ENCODE data around the gene FBXO2. TPM values are rescaled to one million over a fixed set of nuclear protein-coding genes. Genes with fewer than 3 reads are reported as not detected.

Gene FBXO2
- total RNA-seq, 1 donor: 4.3 TPM

DNA sequence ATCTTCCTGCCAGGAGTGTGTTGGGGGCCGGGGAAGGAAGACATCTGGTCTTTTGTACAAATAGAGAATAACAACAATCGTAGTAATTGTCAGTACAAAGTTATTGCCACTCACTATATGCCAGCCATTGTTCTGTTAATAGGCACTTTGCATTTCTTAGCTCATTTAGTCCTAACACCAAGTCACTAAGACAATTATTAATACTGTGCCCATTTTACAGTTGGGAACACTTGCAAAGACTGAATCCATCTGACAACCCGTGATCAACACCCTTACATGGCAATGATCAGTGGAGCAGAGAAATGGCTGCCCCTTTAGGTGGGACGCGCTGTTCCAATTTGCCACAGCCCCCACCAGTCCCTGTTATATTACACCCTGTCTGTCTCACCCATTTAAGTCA is 33.3 kb downstream of the FBXO2 start:
- no peak for DNase-seq (ENCODE audit: low read depth)
- TF ChIP-seq, protein P1, sequence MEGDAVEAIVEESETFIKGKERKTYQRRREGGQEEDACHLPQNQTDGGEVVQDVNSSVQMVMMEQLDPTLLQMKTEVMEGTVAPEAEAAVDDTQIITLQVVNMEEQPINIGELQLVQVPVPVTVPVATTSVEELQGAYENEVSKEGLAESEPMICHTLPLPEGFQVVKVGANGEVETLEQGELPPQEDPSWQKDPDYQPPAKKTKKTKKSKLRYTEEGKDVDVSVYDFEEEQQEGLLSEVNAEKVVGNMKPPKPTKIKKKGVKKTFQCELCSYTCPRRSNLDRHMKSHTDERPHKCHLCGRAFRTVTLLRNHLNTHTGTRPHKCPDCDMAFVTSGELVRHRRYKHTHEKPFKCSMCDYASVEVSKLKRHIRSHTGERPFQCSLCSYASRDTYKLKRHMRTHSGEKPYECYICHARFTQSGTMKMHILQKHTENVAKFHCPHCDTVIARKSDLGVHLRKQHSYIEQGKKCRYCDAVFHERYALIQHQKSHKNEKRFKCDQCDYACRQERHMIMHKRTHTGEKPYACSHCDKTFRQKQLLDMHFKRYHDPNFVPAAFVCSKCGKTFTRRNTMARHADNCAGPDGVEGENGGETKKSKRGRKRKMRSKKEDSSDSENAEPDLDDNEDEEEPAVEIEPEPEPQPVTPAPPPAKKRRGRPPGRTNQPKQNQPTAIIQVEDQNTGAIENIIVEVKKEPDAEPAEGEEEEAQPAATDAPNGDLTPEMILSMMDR (IDR thresholded peaks at IDR 0.05; ENCODE audit: insufficient read depth, low read depth, low read length): no peak

DNA sequence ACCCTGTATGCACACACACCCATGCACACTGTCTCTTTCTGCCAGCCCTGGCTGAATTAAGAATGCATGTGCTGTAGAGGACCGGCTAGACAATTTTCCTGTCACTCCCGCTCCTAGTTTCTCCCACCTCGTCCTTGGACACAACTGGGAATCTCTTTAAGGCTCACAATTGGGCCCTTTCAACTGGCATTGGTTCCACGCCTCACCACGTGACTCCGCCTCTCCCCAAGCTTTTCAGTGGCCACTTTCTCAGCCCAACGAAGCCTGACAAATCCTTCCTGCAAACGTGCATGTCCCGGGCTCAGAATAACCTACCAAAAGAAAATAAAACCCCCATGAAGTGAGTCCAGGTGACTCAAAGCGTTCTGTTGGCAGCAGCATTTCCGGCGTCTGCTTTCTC is 33.8 kb downstream of the FBXO2 start:
- no peak overlapping the region for H3K4me3 ChIP-seq (ENCODE audit: low read depth, low read length)
- DNase-seq (ENCODE audit: low read depth): no peak
- TF ChIP-seq, protein P1 (IDR thresholded peaks at IDR 0.05; ENCODE audit: insufficient read depth, low read depth, low read length): no peak

More for the DNA sequence above, 33.3 kb downstream of the FBXO2 start:
- no peak overlapping the region for H3K4me3 ChIP-seq (ENCODE audit: low read depth, low read length)

DNA sequence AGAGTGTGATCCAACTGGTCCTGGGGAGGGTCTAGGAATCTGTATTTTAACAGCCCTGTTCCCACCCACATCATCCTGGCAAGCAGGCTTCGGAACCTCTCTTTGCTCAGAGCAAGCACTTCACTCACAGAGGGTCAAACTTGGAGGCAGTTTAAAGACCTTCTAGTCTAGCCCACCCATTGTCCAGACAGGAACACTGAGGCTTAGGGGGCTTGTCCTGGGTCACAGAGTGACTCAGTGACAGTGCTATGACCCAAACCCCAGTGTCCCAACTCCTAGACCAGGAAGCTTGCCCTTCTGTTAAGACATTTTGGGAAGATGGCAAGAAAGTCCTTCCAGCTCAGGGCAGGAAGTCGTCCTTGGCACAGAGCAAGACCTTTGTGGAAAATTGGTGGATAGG is 36.5 kb downstream of the FBXO2 start:
- no peak for DNase-seq (ENCODE audit: low read depth)
- no peak overlapping the region for H3K4me3 ChIP-seq (ENCODE audit: low read depth, low read length)
- TF ChIP-seq, protein P1 (IDR thresholded peaks at IDR 0.05; ENCODE audit: insufficient read depth, low read depth, low read length): no peak

DNA sequence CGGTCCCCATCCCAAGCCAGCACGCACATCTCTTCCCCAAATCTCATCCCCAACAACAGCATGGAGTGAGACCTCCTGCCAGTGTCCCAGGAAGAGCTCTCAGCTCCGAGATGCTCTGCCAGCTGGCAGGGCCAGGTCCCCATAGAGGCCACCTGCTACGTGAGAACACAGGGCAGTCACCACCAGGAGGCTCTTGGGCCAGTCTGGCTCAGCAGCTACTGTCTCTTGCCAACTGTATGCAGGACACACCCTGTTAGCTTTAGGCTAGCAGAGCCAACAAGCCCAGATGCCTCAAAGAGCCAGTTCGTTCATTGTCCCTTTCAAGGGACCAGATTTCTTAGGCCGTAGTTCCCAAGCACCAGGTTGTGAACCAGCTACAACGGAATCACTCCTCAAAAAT is 36.9 kb downstream of the FBXO2 start:
- TF ChIP-seq, protein P1 (IDR thresholded peaks at IDR 0.05; ENCODE audit: insufficient read depth, low read depth, low read length): no peak
- no peak for DNase-seq (ENCODE audit: low read depth)
- H3K4me3 ChIP-seq (ENCODE audit: low read depth, low read length): no peak overlapping the region

DNA sequence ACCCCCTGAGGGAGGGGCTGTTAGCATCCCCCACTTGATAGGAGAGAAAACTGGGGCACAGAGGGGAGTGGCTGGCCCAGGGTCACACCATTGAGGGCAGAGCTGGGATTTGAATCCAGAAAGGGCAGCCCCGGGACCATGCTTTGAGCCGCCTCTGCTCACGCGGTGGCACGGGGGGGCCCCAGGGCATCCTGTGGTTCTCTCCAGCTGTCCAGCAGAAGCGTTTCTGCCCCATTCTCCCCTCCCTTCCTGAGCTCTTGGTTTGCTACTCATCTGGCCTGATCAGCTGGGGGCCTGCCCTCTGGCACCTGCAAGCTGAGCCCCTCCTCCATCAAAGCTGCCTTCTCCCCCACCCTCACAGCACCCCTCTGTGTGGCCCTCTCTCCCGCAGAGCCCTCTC is 37.5 kb downstream of the FBXO2 start:
- no peak for DNase-seq (ENCODE audit: low read depth)
- H3K4me3 ChIP-seq (ENCODE audit: low read depth, low read length): no peak overlapping the region
- TF ChIP-seq, protein P1 (IDR thresholded peaks at IDR 0.05; ENCODE audit: insufficient read depth, low read depth, low read length): no peak

DNA sequence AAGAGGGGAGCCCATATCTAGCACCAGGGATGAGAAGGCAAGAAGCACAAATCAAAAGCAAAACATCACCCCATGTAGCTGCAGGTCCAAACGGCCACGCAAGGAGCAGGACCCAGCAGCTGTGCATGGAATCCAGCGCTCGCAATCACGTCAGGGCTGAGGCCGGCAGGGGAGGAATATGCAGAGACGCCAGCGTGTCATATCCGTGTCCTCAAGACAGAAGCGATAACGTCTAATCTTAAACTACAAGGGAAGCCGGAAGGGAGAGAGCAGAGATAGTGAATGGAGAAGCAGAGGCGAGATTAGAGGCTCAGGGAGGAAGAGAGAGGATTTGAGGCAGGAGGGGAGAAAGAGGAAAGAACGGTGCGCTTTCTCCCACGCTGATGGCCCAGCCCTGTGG is 39.1 kb downstream of the FBXO2 start:
- TF ChIP-seq, protein P1 (IDR thresholded peaks at IDR 0.05; ENCODE audit: insufficient read depth, low read depth, low read length): no peak
- DNase-seq (ENCODE audit: low read depth): peak; percentile 14
- H3K4me3 ChIP-seq (ENCODE audit: low read depth, low read length): no peak overlapping the region

DNA sequence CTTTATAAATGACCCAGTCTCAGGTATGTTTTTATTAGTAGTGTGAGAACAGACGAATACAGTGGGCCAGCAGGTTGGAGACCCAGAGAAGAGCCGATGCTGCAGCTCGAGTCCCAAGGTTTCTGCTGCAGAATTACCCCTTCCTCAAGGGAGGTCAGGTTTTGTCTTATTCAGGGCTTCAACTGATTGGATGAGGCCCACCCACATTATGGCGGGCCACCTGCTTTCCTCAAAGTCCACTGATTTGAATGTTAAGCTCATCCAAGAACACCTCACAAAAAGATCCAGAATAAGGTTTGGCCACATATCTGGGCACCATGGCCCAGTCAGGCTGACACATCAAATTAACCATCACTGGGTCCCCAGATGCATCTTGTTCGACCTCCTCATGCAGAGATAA is 40.9 kb downstream of the FBXO2 start:
- no peak for DNase-seq (ENCODE audit: low read depth)
- TF ChIP-seq, protein P1 (IDR thresholded peaks at IDR 0.05; ENCODE audit: insufficient read depth, low read depth, low read length): no peak
- no peak overlapping the region for H3K4me3 ChIP-seq (ENCODE audit: low read depth, low read length)
